Ectodermal cell (in vitro differentiated cells): Measurements from ENCODE around the gene DPPA2.

Experiments used
- H3K27ac ChIP-seq: 2 replicates; pipeline ENCODE4 v1.7.0; 2013; ENCODE audit warnings: mild to moderate bottlenecking, low read depth, low read length; ENCODE audit not compliant: insufficient read depth, poor library complexity, severe bottlenecking
- H3K27me3 ChIP-seq: 2 replicates; pipeline ENCODE4 v1.7.0; 2013; ENCODE audit warnings: mild to moderate bottlenecking, low read length; ENCODE audit not compliant: insufficient read depth, control insufficient read depth, poor library complexity, severe bottlenecking
- H3K36me3 ChIP-seq: one replicate; pipeline ENCODE4 v1.7.0; 2013; ENCODE audit warnings: low read length; ENCODE audit not compliant: control insufficient read depth, insufficient read depth
- H3K4me1 ChIP-seq: one replicate; pipeline ENCODE4 v1.7.0; 2013; ENCODE audit warnings: low read length; ENCODE audit not compliant: control insufficient read depth, insufficient read depth
- H3K4me3 ChIP-seq: 2 replicates; pipeline ENCODE4 v1.7.0; 2013; ENCODE audit warnings: low read depth, low read length, control low read depth; ENCODE audit not compliant: insufficient read depth
- H3K9me3 ChIP-seq: 2 replicates; pipeline ENCODE4 v1.7.0; 2013; ENCODE audit warnings: mild to moderate bottlenecking, low read length, moderate library complexity; ENCODE audit not compliant: control insufficient read depth
- WGBS, 2 experiments: methylation state at CpG; one replicate each; pipeline ENCODE4 v1.1.7; 2013; ENCODE audit warnings: missing lambda C conversion rate in 2 of 2; 5-methylcytosine and 5-hydroxymethylcytosine counted together

DPPA2 gene

GRCh38 chr3:109346770-109347295 is 30.5 kb upstream of the DPPA2 start:
- H3K27me3 ChIP-seq: no peaks in the 10 kb centered on the region
- WGBS, 2 experiments: 90 to 93% methylated on average over 3 of the region's 3 CpGs
- H3K4me1 ChIP-seq: no peaks in the 10 kb centered on the region
- H3K9me3 ChIP-seq: no peaks in the 10 kb centered on the region
- no peak overlapping the region for H3K4me3 ChIP-seq
- H3K27ac ChIP-seq: no peak overlapping the region
- H3K36me3 ChIP-seq: no peaks in the 10 kb centered on the region

DNA sequence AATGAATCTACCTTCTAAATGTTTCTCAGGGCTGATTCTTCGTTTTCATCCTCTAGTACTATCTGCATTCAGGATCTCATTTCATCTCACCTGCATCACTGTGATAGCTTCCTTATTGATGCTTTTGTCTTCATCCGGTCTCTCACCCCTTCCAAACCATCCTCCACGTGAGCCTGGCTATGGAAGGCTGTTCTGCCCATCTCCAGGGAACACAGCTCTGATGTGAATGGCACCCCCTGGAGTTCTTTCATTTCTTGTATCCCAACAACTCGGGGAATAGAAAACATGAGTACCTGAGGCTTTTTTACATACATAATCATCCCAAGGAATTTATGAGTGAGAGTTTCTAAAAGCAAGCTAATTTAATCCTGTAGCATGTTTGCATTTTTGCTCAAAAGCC is 29.8 kb upstream of the DPPA2 start:
- Histone ChIP-seq H3K4me1 (no peaks in the 10 kb centered on the region), H3K9me3 (no peaks in the 10 kb centered on the region), H3K36me3 (no peaks in the 10 kb centered on the region), H3K4me3 (no peak overlapping the region), H3K27ac (no peak overlapping the region), H3K27me3 (no peaks in the 10 kb centered on the region)
- 45 to 49% methylated on average over 3 to 4 of the region's 4 CpGs for WGBS, 2 experiments

DNA sequence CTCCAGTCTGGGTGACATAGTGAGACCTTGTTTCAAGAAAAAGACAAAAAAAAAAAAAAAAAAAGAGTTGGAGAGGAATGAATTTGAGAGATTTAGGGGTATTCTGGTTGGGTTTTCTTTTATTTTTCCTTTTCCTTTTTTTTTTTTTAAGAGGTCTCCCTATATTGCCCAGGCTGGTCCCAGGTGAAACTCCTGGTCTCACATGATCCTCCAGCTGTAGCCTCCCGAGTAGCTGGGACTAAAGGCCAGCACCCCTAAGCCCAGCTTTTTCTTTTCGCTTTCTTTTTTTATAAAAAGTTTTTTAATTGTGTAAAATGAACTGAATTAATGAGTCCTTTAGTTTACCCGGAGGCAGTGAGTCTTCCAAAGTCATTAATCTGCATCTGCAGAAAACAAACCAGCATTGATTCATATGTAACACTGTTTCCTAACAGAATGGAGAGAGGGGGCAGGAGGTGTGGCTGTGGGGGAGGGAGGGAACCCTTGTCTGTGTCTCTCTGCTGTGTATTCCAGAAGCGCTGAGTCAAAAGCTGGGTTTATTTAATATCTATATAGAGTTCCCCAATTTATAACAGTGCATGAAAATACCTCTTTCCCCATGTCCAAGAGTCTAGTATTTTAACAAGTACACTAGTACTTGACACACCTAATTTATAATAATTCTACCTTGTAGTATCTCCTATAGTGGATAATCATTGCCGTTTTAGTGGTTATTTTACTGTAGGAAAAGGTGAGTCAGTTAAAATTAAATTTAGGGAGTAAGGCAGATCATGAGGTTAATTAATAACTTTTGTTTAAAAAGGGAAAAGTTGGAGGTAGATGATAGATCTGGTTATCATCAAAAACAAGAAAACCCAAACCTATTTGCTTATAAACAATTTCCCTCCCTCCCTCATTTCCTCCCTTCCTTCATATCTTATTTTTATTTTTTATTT is 23.7 kb upstream of the DPPA2 start:
- 59 to 63% methylated on average over 2 to 4 of the region's 5 CpGs for WGBS, 2 experiments
- H3K4me1 ChIP-seq: no peaks in the 10 kb centered on the region
- no peaks in the 10 kb centered on the region for H3K27me3 ChIP-seq

GRCh38 chr3:109339197-109339596 is 22.9 kb upstream of the DPPA2 start:
- peaks cover 7% of the 10 kb centered on the region for H3K4me1 ChIP-seq
- H3K27ac ChIP-seq: no peak overlapping the region
- no peaks in the 10 kb centered on the region for H3K27me3 ChIP-seq
- H3K36me3 ChIP-seq: no peaks in the 10 kb centered on the region
- WGBS, 2 experiments: 73 to 86% methylated on average over 3 of the region's 3 CpGs
- no peak overlapping the region for H3K4me3 ChIP-seq
- H3K9me3 ChIP-seq: no peaks in the 10 kb centered on the region

More for the DNA sequence above, 23.7 kb upstream of the DPPA2 start:
- no peaks in the 10 kb centered on the region for H3K36me3 ChIP-seq
- H3K9me3 ChIP-seq: no peaks in the 10 kb centered on the region
- no peak overlapping the region for H3K4me3 ChIP-seq
- no peak overlapping the region for H3K27ac ChIP-seq

GRCh38 chr3:109338322-109338721 is 22.0 kb upstream of the DPPA2 start:
- 37 to 46% methylated on average over 4 of the region's 4 CpGs for WGBS, 2 experiments
- Histone ChIP-seq H3K27ac (no peak overlapping the region), H3K9me3 (no peaks in the 10 kb centered on the region), H3K4me3 (no peak overlapping the region), H3K4me1 (peaks cover 7% of the 10 kb centered on the region), H3K36me3 (no peaks in the 10 kb centered on the region), H3K27me3 (no peaks in the 10 kb centered on the region)

DNA sequence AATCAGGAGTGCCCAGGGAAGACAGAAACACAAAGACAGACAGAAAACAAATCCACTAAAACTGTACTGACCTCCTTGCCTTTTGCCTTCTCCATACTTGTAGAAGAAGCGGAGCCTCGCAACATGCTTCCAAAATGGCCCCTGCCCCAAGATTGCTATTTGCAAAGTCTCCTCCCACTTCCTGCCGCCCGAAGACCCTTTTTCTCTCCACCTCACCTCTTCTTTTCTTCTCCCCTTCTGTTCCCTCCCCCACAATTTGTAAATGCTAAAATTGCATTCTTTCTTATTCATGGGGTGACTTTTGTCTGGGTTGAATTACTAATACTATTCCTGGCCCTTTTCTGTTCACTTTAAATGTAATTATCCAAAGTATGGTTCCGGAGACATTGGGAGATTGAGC is 21.1 kb upstream of the DPPA2 start, which contains the start of gene DPPA4:
Gene DPPA4, minus strand, starts transcription at position 154 of the 400 bp plus-strand sequence. Its CDS starts 29 bp downstream, at position 125.
- H3K36me3 ChIP-seq: peaks cover 7% of the 10 kb centered on the region
- H3K4me3 ChIP-seq: peak within 1 kb of the TSS; percentile 84
- peak within 1 kb of the TSS; percentile 84 for H3K27ac ChIP-seq
- peaks cover 15% of the 10 kb centered on the region for H3K4me1 ChIP-seq
- WGBS, 2 experiments: 3% methylated on average over 5 of the region's 5 CpGs
- H3K27me3 ChIP-seq: no peaks in the 10 kb centered on the region
- H3K9me3 ChIP-seq: no peaks in the 10 kb centered on the region

GRCh38 chr3:109336291-109336861 is 20.1 kb upstream of the DPPA2 start:
- peak overlapping the region; percentile 72 for H3K27ac ChIP-seq
- H3K9me3 ChIP-seq: no peaks in the 10 kb centered on the region
- H3K36me3 ChIP-seq: peaks cover 14% of the 10 kb centered on the region
- peak overlapping the region; percentile 84 for H3K4me3 ChIP-seq
- no peaks in the 10 kb centered on the region for H3K27me3 ChIP-seq
- H3K4me1 ChIP-seq: peaks cover 22% of the 10 kb centered on the region
- WGBS, 2 experiments: 0 to 2% methylated on average over 17 of the region's 17 CpGs

GRCh38 chr3:109334572-109334971 is 18.3 kb upstream of the DPPA2 start:
- 0 to 9% methylated on average over 1 of the region's 1 CpG for WGBS, 2 experiments

DNA sequence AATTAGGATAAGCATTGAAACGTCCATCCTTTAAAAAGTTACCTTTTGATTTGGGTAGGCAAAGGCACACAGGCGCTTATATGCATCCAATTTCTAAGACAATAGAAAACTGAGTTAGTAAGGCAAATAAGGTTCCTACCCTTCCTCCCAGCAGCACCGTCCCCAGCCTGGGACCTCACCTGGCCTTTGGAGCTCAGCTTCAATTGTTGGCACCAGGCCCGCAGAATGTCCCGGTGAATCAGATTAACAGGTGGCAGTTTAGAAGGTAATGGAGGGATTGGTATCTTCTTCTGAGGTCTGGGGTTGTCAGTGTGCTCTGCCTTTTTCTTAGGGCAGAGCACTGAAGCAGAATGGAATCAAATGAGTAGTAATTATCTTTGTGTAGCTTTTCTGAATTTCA is 15.4 kb upstream of the DPPA2 start:
- Histone ChIP-seq H3K27ac (no peak overlapping the region), H3K4me1 (peaks cover 22% of the 10 kb centered on the region), H3K36me3 (peaks cover 31% of the 10 kb centered on the region), H3K4me3 (no peak overlapping the region), H3K9me3 (no peaks in the 10 kb centered on the region), H3K27me3 (no peaks in the 10 kb centered on the region)
- 80 to 87% methylated on average over 5 of the region's 5 CpGs for WGBS, 2 experiments

More at GRCh38 chr3:109334572-109334971, 18.3 kb upstream of the DPPA2 start:
- peaks cover 19% of the 10 kb centered on the region for H3K36me3 ChIP-seq
- H3K4me1 ChIP-seq: peaks cover 22% of the 10 kb centered on the region
- no peaks in the 10 kb centered on the region for H3K9me3 ChIP-seq
- peak overlapping the region; percentile 84 for H3K4me3 ChIP-seq
- H3K27ac ChIP-seq: no peak overlapping the region
- H3K27me3 ChIP-seq: no peaks in the 10 kb centered on the region

DNA sequence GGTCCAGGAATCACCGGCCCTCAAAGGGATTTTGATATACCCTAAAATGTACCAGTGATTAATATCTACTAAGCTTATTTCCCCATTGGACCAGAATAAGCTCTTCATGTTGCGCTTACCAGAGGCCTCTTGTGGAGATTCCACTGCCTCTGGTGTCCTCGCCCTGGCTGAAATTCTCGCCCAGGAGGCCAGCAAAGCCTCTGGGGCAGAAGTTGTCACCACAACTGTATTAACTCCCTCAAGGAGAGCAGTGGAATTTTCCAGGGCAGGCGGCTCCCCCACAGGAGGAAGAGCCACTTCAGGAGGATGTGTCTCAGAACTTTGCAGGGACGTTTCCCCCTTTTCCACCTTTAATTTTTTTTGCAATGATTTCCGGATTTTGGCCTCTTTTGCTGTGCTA is 14.1 kb upstream of the DPPA2 start:
- Histone ChIP-seq H3K4me1 (peaks cover 22% of the 10 kb centered on the region), H3K4me3 (no peak overlapping the region), H3K27ac (no peak overlapping the region), H3K27me3 (no peaks in the 10 kb centered on the region), H3K9me3 (no peaks in the 10 kb centered on the region), H3K36me3 (peaks cover 31% of the 10 kb centered on the region)
- WGBS, 2 experiments: 91 to 98% methylated on average over 6 of the region's 7 CpGs
